ENCODE data around the gene ERN1. TPM values are rescaled to one million over a fixed set of nuclear protein-coding genes. Genes with fewer than 3 reads are reported as not detected.

ERN1 gene
- total RNA-seq, 4 donors from 2014 or later, result 8.4 to 12.8 (median 12.1) TPM

- H3K9me3 ChIP-seq, result peaks cover 0 to 11% (median 0%) of the 10 kb centered on the region in 3 donors
- no peaks in the 10 kb centered on the region for H3K27me3 ChIP-seq
- H3K4me1 ChIP-seq, result no peaks in the 10 kb centered on the region
- no peak overlapping the region for H3K27ac ChIP-seq
- no peak for ATAC-seq
- WGBS, 2 donors (ENCODE audit: low coverage in 1 of 2), result 85 to 93% methylated on average over 2 to 8 of the region's 9 CpGs
- peaks cover 0 to 96% of the 10 kb centered on the region in 2 donors for H3K36me3 ChIP-seq
- no peak overlapping the region for H3K4me3 ChIP-seq
- no peak for TF ChIP-seq CTCF (IDR thresholded peaks at IDR 0.05)
- TF ChIP-seq EP300 (IDR thresholded peaks at IDR 0.05), result no peak
- no peak for TF ChIP-seq POLR2A (IDR thresholded peaks at IDR 0.05)
- TF ChIP-seq POLR2AphosphoS5 (IDR thresholded peaks at IDR 0.05), result no peak
These were observed 65.6 kb downstream of the ERN1 start for GRCh38 chr17:64064331-64064730.

GRCh38 chr17:64063766-64064224, 66.1 kb downstream of the ERN1 start:
- H3K27me3 ChIP-seq, result no peaks in the 10 kb centered on the region
- TF ChIP-seq EP300 (IDR thresholded peaks at IDR 0.05) (no peak), CTCF (IDR thresholded peaks at IDR 0.05) (peak in 3 of 4 experiments; percentile 32 to 69 (median 46)), POLR2A (IDR thresholded peaks at IDR 0.05) (no peak), POLR2AphosphoS5 (IDR thresholded peaks at IDR 0.05) (no peak)
- peak; percentile 48 for ATAC-seq
- peaks cover 0 to 96% of the 10 kb centered on the region in 2 donors for H3K36me3 ChIP-seq
- H3K27ac ChIP-seq, result no peak overlapping the region
- peaks cover 0 to 5% (median 0%) of the 10 kb centered on the region in 3 donors for H3K9me3 ChIP-seq
- no peak overlapping the region for H3K4me3 ChIP-seq
- no peaks in the 10 kb centered on the region for H3K4me1 ChIP-seq
- 50 to 56% methylated on average over 5 to 10 of the region's 16 CpGs for WGBS, 2 donors (ENCODE audit: low coverage in 1 of 2)

GRCh38 chr17:64063088-64063487, 66.9 kb downstream of the ERN1 start:
- Histone ChIP-seq H3K27ac (no peak overlapping the region), H3K36me3 (peaks cover 0 to 96% of the 10 kb centered on the region in 2 donors), H3K4me3 (no peak overlapping the region), H3K27me3 (no peaks in the 10 kb centered on the region), H3K9me3 (no peaks in the 10 kb centered on the region), H3K4me1 (no peaks in the 10 kb centered on the region)
- TF ChIP-seq CTCF (IDR thresholded peaks at IDR 0.05) (no peak), POLR2A (IDR thresholded peaks at IDR 0.05) (no peak), POLR2AphosphoS5 (IDR thresholded peaks at IDR 0.05) (no peak), EP300 (IDR thresholded peaks at IDR 0.05) (no peak)
- 67 to 83% methylated on average over 2 of the region's 5 CpGs for WGBS, 2 donors (ENCODE audit: low coverage in 1 of 2)
- peak; percentile 33 for ATAC-seq

- TF ChIP-seq POLR2AphosphoS5 (IDR thresholded peaks at IDR 0.05), result no peak
- TF ChIP-seq POLR2A (IDR thresholded peaks at IDR 0.05), result no peak
- TF ChIP-seq CTCF (IDR thresholded peaks at IDR 0.05), result no peak
- no peak for TF ChIP-seq EP300 (IDR thresholded peaks at IDR 0.05)
- no peaks in the 10 kb centered on the region for H3K4me1 ChIP-seq
- no peaks in the 10 kb centered on the region for H3K27me3 ChIP-seq
- H3K9me3 ChIP-seq, result no peaks in the 10 kb centered on the region
- ATAC-seq, result no peak
- no peak overlapping the region for H3K4me3 ChIP-seq
- WGBS, 2 donors (ENCODE audit: low coverage in 1 of 2), result 50 to 81% methylated on average over 1 to 5 of the region's 5 CpGs
- no peak overlapping the region for H3K27ac ChIP-seq
- peaks cover 0 to 96% of the 10 kb centered on the region in 2 donors for H3K36me3 ChIP-seq
These were observed 68.6 kb downstream of the ERN1 start for GRCh38 chr17:64061178-64061898.

GRCh38 chr17:64060331-64060730, 69.6 kb downstream of the ERN1 start:
- Histone ChIP-seq H3K36me3 (peaks cover 0 to 97% of the 10 kb centered on the region in 2 donors), H3K4me3 (no peak overlapping the region), H3K27ac (no peak overlapping the region), H3K4me1 (no peaks in the 10 kb centered on the region), H3K27me3 (no peaks in the 10 kb centered on the region), H3K9me3 (no peaks in the 10 kb centered on the region)
- TF ChIP-seq POLR2AphosphoS5 (IDR thresholded peaks at IDR 0.05) (no peak), EP300 (IDR thresholded peaks at IDR 0.05) (no peak), CTCF (IDR thresholded peaks at IDR 0.05) (no peak), POLR2A (IDR thresholded peaks at IDR 0.05) (no peak)
- 89 to 100% methylated on average over 1 to 4 of the region's 5 CpGs for WGBS, 2 donors (ENCODE audit: low coverage in 1 of 2)
- no peak for ATAC-seq

All from gastroesophageal sphincter (tissue), 4 donors.